ENCODE results near the gene TSPAN18.
A peak's percentile ranks its signal among the peaks of the same experiment; 100 is the strongest.

TSPAN18 gene

GRCh38 chr11:44930588-44931302 lies 204.0 kb downstream of the TSPAN18 start:
- in situ Hi-C loops (cut with HindIII; ENCODE audit: low pct_ligation_motif_present, low sequenced_read_pairs): loop anchor here (10.0 to 25.0 kb wide), 2 partner anchors 164 to 407 kb away; no protein-coding TSS in a partner anchor
- no peak for DNase-seq

GRCh38 chr11:44931466-44931865 lies 204.7 kb downstream of the TSPAN18 start:
- no peaks in the 10 kb centered on the region for H3K36me3 ChIP-seq (replicated peaks)
- in situ Hi-C loops (cut with HindIII; ENCODE audit: low pct_ligation_motif_present, low sequenced_read_pairs): loop anchor here (10.0 to 25.0 kb wide), 2 partner anchors 163 to 406 kb away; no protein-coding TSS in a partner anchor
- H3K27me3 ChIP-seq (replicated peaks): peaks cover 15% of the 10 kb centered on the region
- no peak for DNase-seq
- TF ChIP-seq, protein P1, sequence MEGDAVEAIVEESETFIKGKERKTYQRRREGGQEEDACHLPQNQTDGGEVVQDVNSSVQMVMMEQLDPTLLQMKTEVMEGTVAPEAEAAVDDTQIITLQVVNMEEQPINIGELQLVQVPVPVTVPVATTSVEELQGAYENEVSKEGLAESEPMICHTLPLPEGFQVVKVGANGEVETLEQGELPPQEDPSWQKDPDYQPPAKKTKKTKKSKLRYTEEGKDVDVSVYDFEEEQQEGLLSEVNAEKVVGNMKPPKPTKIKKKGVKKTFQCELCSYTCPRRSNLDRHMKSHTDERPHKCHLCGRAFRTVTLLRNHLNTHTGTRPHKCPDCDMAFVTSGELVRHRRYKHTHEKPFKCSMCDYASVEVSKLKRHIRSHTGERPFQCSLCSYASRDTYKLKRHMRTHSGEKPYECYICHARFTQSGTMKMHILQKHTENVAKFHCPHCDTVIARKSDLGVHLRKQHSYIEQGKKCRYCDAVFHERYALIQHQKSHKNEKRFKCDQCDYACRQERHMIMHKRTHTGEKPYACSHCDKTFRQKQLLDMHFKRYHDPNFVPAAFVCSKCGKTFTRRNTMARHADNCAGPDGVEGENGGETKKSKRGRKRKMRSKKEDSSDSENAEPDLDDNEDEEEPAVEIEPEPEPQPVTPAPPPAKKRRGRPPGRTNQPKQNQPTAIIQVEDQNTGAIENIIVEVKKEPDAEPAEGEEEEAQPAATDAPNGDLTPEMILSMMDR (IDR thresholded peaks at IDR 0.05; ENCODE audit: low read depth, low read length, missing control alignments): no peak
- no peak overlapping the region for H3K4me3 ChIP-seq (ENCODE audit: low read depth, low read length)
- no peak overlapping the region for H3K27ac ChIP-seq

More at GRCh38 chr11:44930588-44931302, 204.0 kb downstream of the TSPAN18 start:
- TF ChIP-seq, protein P1 (IDR thresholded peaks at IDR 0.05; ENCODE audit: low read depth, low read length, missing control alignments): no peak
- H3K27me3 ChIP-seq (replicated peaks): peaks cover 15% of the 10 kb centered on the region
- H3K4me3 ChIP-seq (ENCODE audit: low read depth, low read length): no peak overlapping the region
- no peak overlapping the region for H3K27ac ChIP-seq
- H3K36me3 ChIP-seq (replicated peaks): no peaks in the 10 kb centered on the region

DNA sequence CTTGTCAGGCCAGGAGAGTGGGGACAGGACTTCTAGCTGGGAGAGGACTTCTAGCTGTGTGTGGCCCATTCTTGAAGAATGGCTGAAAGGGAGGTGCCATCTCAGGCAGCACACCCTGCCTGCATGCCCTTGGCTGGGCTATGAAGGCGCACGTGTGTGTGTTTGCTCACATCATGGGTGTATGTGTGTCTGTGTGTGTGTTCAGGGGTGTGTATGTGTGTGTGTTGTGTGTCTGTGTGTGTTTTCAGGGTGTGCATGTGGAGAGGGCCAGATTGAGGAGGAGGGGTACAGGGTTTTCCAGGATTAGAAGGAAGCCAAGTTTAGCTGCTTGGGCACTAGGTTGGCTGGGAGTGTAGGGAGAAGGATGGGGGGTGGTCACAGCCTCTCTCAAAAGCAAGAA lies 207.3 kb downstream of the TSPAN18 start:
- no peak overlapping the region for H3K27ac ChIP-seq
- H3K4me3 ChIP-seq (ENCODE audit: low read depth, low read length): no peak overlapping the region
- in situ Hi-C loops (cut with HindIII; ENCODE audit: low pct_ligation_motif_present, low sequenced_read_pairs): loop anchor here (10.0 to 25.0 kb wide), 2 partner anchors 161 to 403 kb away; no protein-coding TSS in a partner anchor
- no peak for DNase-seq
- TF ChIP-seq, protein P1 (IDR thresholded peaks at IDR 0.05; ENCODE audit: low read depth, low read length, missing control alignments): no peak
- peaks cover 15% of the 10 kb centered on the region for H3K27me3 ChIP-seq (replicated peaks)
- no peaks in the 10 kb centered on the region for H3K36me3 ChIP-seq (replicated peaks)

DNA sequence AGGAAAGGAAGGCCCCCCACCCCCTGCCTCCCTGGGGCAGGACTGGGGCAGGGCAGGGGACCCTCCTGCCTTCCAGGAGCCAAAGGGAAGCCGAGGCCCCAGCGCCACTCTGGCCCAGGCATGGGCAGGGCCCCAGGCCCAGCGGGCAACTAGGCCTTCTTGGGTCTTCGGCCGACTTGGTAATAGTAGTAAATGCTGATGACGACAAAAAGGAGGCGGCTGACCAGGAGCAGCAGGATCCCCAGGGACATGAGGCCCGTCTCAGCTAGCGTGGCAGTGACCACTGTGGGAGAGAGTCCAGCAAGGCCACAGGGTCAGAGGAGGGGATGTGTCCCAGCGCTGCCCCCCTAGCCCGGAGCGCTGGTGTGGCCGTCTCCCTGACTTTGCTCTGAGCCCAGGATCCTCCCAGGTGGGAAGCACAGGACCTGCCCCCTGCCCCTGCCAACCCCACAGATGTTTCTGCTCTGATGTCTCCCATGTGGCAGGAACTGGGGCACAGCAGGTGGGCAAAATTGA lies 208.0 kb downstream of the TSPAN18 start:
- DNase-seq: no peak
- no peaks in the 10 kb centered on the region for H3K36me3 ChIP-seq (replicated peaks)
- H3K27ac ChIP-seq: no peak overlapping the region
- no peak overlapping the region for H3K4me3 ChIP-seq (ENCODE audit: low read depth, low read length)
- TF ChIP-seq, protein P1 (IDR thresholded peaks at IDR 0.05; ENCODE audit: low read depth, low read length, missing control alignments): no peak
- H3K27me3 ChIP-seq (replicated peaks): peaks cover 11% of the 10 kb centered on the region
- in situ Hi-C loops (cut with HindIII; ENCODE audit: low pct_ligation_motif_present, low sequenced_read_pairs): loop anchor here (10.0 to 25.0 kb wide), 2 partner anchors 160 to 403 kb away; no protein-coding TSS in a partner anchor

DNA sequence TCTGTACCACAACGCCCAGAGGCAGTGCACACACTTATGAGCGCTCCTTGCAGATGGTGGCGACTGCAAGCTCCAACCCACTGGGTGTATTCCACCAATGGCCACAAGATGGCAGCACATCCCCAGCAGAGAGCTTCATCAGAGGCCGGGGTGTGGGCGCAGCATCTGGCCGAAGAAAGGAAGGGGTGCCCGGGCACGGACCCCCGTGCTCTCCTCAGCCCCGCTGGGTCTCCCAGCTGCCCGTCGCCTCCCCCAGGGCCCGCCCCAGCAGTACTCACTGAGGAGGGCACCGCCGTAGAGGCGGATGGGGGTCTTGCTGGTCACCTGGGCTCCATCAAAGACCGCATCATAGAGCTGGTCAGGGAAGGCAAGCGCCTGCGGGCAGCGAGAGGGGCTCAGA lies 209.8 kb downstream of the TSPAN18 start:
- in situ Hi-C loops (cut with HindIII; ENCODE audit: low pct_ligation_motif_present, low sequenced_read_pairs): loop anchor here (10.0 to 25.0 kb wide), 2 partner anchors 158 to 401 kb away; no protein-coding TSS in a partner anchor
- no peak overlapping the region for H3K4me3 ChIP-seq (ENCODE audit: low read depth, low read length)
- TF ChIP-seq, protein P1 (IDR thresholded peaks at IDR 0.05; ENCODE audit: low read depth, low read length, missing control alignments): peak; percentile 92
- H3K27me3 ChIP-seq (replicated peaks): peaks cover 3% of the 10 kb centered on the region
- H3K27ac ChIP-seq: no peak overlapping the region
- DNase-seq: peak; percentile 78
- no peaks in the 10 kb centered on the region for H3K36me3 ChIP-seq (replicated peaks)

All from brain microvascular endothelial cell (primary cell).